Measurements from ENCODE around the gene BEST4. TPM values are rescaled to one million over a fixed set of nuclear protein-coding genes. Genes with fewer than 3 reads are reported as not detected.

The BEST4 gene
- total RNA-seq (2014; rRNA removed) (not detected in 2 replicates), Bru-seq, nascent RNA (not detected), BruChase-seq, experiment 1, labeled RNA remaining after a 6-hour chase (percentile 22 among the genes with signal in this experiment), BruChase-seq, experiment 2, labeled RNA remaining after a 2-hour chase (percentile 28 among the genes with signal in this experiment)
- long read RNA-seq: 0 reads

DNA sequence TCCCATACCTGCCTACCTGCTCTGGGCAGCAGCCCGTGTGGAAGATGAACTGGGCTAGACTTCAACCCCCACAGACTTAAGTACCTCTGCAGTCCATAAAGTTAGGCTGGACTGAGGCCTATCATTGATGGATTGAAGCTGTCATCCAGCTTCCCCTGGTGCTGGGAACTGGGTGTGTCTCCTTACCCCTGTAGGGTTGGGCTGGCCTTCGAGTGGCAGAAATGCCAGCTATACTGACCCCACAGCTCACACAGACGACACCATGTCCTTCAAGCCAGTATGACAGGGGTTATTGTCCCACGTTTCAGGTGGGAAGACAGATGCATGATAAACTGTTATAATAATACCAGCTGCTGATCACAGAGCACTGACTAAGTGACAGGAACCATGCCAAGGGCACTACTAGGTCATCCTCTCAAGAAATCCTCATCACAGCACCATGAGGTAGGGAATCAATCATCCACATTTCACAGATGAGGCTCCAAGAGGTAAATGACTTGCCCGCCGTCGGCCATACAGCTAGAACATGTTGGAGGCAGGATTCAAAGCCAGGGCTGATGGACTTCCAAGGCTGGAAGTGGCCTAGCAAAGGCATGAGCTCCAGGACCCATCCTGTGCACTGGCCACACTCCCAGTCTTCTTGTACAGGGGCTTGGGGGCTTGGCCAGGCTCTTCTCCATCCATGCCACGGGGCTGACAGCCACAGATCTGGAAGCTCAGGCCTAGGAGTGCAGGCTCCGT, at the start of gene BEST4:
Gene BEST4, minus strand, starts transcription at position 51 of the 741 bp plus-strand sequence. CDS start 465 bp downstream, outside the sequence.
- Histone ChIP-seq H3K9me3 (ENCODE audit: low read length) (no peaks in the 10 kb centered on the region), H3K79me2 (ENCODE audit: low read length) (no peaks in the 10 kb centered on the region), H3K9me2 (replicated peaks; ENCODE audit: low read length) (no peaks in the 10 kb centered on the region), H3K9ac (ENCODE audit: low read length) (no peak within 1 kb of the TSS), H3K36me3 (ENCODE audit: low read depth, low read length) (no peaks in the 10 kb centered on the region), H3K4me2 (ENCODE audit: low read length) (no peak within 1 kb of the TSS), H2AFZ (ENCODE audit: low read length) (no peak within 1 kb of the TSS), H3K4me1 (ENCODE audit: insufficient read depth, low read length) (no peaks in the 10 kb centered on the region), H3K27ac (ENCODE audit: low read length) (no peak within 1 kb of the TSS), H3K27me3 (ENCODE audit: low read length) (no peaks in the 10 kb centered on the region), H4K20me1 (ENCODE audit: low read length) (no peaks in the 10 kb centered on the region), H3K4me3 (ENCODE audit: low read length) (no peak within 1 kb of the TSS), H3F3A (ENCODE audit: low read length, unreplicated experiment) (no peaks in the 10 kb centered on the region)
- TF ChIP-seq CTCF (conservative IDR thresholded peaks at IDR 0.05; ENCODE audit: low read depth, low read length): no peak
- no peak for TF ChIP-seq EZH2 (IDR thresholded peaks at IDR 0.05; ENCODE audit: low read length, unreplicated experiment)
- no peak for TF ChIP-seq EZH2phosphoT487 (IDR thresholded peaks at IDR 0.05; ENCODE audit: borderline replicate concordance, low read length)
- DNase-seq: no peak
- POLR2A ChIA-PET (ENCODE audit: unreplicated experiment): no interaction called here
- BruUV-seq (replicated peaks): no TSS peak
- CTCF ChIA-PET: no interaction called here
- ATAC-seq: no peak
- intact Hi-C loops (cut with micrococcal nuclease): no loop called here

- Histone ChIP-seq H4K20me1 (ENCODE audit: low read length) (no peaks in the 10 kb centered on the region), H3K9ac (ENCODE audit: low read length) (no peak overlapping the region), H3K27ac (ENCODE audit: low read length) (no peak overlapping the region), H3K4me1 (ENCODE audit: insufficient read depth, low read length) (no peaks in the 10 kb centered on the region), H3K27me3 (ENCODE audit: low read length) (no peaks in the 10 kb centered on the region), H2AFZ (ENCODE audit: low read length) (peak overlapping the region; percentile 49), H3K9me2 (replicated peaks; ENCODE audit: low read length) (no peaks in the 10 kb centered on the region), H3K4me3 (ENCODE audit: low read length) (no peak overlapping the region), H3F3A (ENCODE audit: low read length, unreplicated experiment) (no peaks in the 10 kb centered on the region), H3K36me3 (ENCODE audit: low read depth, low read length) (no peaks in the 10 kb centered on the region), H3K4me2 (ENCODE audit: low read length) (no peak overlapping the region), H3K79me2 (ENCODE audit: low read length) (no peaks in the 10 kb centered on the region), H3K9me3 (ENCODE audit: low read length) (no peaks in the 10 kb centered on the region)
- ChIA-PET POLR2A (ENCODE audit: unreplicated experiment) (no interaction called here), CTCF (interaction anchor here (0.6 kb wide), 1 partner anchor 646 kb away, joined by 5 read pairs; no protein-coding TSS in a partner anchor)
- ATAC-seq (peak; percentile 93), DNase-seq (peak; percentile 85)
- BruUV-seq (replicated peaks): no TSS peak
- intact Hi-C loops (cut with micrococcal nuclease): loop anchor here (1.0 to 10.0 kb wide), 4 partner anchors 44 to 464 kb away; partner anchors contain the start of gene UROD
- no peak for TF ChIP-seq EZH2phosphoT487 (IDR thresholded peaks at IDR 0.05; ENCODE audit: borderline replicate concordance, low read length)
- peak; percentile 91 for TF ChIP-seq CTCF (conservative IDR thresholded peaks at IDR 0.05; ENCODE audit: low read depth, low read length)
Measured at GRCh38 chr1:44835738-44836675, 48.0 kb upstream of the BEST4 start.
